HEK293 (cell line): Measurements from ENCODE around the gene CCDC150.

Experiments
- GLI4 ChIP-seq: fragments of 450-650 bp; formaldehyde crosslinking; IDR thresholded peaks from 2 replicates; pipeline ENCODE4 v1.5.1; 2016; ENCODE audit warnings: missing biosample characterization, missing genetic modification characterization
- RBAK ChIP-seq: fragments of 450-650 bp; formaldehyde crosslinking; IDR thresholded peaks from 2 replicates; pipeline ENCODE4 v1.5.1; 2016; ENCODE audit warnings: missing biosample characterization, missing genetic modification characterization
- SETDB1 ChIP-seq: IDR thresholded peaks from one replicate; pipeline ENCODE4 v1.6.1; 2017; ENCODE audit warnings: mild to moderate bottlenecking, low read length, moderate library complexity, mixed read lengths; ENCODE audit not compliant: insufficient read length
- TCF7L2 ChIP-seq: IDR thresholded peaks from 2 replicates; pipeline ENCODE4 v1.6.1; 2011; ENCODE audit warnings: low read depth, mild to moderate bottlenecking, inconsistent platforms, low read length, moderate library complexity, borderline replicate concordance
- ZBTB7A ChIP-seq: fragments of 450-650 bp; formaldehyde crosslinking; IDR thresholded peaks from 2 replicates; pipeline ENCODE4 v1.5.1; 2016; ENCODE audit warnings: low read depth, missing biosample characterization, missing genetic modification characterization
- ZNF121 ChIP-seq: fragments of 450-650 bp; formaldehyde crosslinking; IDR thresholded peaks from 2 replicates; pipeline ENCODE4 v1.5.1; 2016; ENCODE audit warnings: missing biosample characterization, missing genetic modification characterization
- ZNF169 ChIP-seq: fragments of 450-650 bp; formaldehyde crosslinking; IDR thresholded peaks from 2 replicates; pipeline ENCODE4 v1.5.1; 2016; ENCODE audit warnings: missing biosample characterization, missing genetic modification characterization
- ZNF426 ChIP-seq: fragments of 450-650 bp; formaldehyde crosslinking; IDR thresholded peaks from 2 replicates; pipeline ENCODE4 v1.5.1; 2017; ENCODE audit warnings: missing biosample characterization, missing genetic modification characterization, mild to moderate bottlenecking, inconsistent platforms, moderate library complexity
- ZNF777 ChIP-seq: fragments of 450-650 bp; formaldehyde crosslinking; IDR thresholded peaks from 2 replicates; pipeline ENCODE4 v1.5.1; 2017; ENCODE audit warnings: missing biosample characterization, missing genetic modification characterization, borderline replicate concordance
- TF ChIP-seq, protein P1 (sequence below): fragments of 450-650 bp; formaldehyde crosslinking; IDR thresholded peaks from 2 replicates; pipeline ENCODE4 v1.5.1; 2016; ENCODE audit warnings: missing biosample characterization, missing genetic modification characterization
- TF ChIP-seq, protein P2 (sequence below): fragments of 450-650 bp; formaldehyde crosslinking; IDR thresholded peaks from 2 replicates; pipeline ENCODE4 v1.5.1; 2016; ENCODE audit warnings: missing biosample characterization, missing genetic modification characterization

DNA sequence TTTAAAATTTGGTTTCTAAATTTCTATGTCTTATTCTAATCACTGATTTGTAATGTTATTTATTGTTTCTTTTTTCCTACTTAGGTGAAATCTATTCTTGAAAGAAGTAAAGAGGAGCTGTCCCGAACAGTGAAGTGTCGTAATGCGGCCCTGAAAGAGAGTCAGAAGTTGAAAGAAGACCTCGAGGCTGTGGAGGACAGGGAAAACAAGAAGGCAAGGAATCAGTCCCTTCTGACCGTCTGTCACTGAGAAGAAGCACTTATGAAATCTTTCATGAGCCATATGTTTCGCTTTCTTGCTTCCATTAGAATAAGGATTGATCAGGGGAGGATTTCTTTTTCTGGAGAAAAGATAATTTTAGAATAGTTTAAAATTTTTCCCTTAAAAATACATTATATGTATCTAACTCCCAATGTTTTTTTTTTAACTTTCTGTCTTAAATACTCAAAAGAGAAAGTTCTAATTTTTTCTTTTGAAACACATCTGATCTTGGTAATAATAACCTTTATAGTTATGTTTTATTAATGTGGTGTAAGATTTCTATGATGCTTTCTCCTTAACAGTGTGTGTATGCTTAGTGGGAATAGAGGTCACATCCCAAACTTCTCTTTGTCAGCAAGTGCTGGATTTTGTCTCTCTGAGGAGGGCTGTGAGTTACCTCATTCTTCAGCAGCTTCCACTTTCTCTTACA lies 79.0 kb downstream of the CCDC150 start:
- no peak for TF ChIP-seq ZNF426
- TF ChIP-seq, protein P1, sequence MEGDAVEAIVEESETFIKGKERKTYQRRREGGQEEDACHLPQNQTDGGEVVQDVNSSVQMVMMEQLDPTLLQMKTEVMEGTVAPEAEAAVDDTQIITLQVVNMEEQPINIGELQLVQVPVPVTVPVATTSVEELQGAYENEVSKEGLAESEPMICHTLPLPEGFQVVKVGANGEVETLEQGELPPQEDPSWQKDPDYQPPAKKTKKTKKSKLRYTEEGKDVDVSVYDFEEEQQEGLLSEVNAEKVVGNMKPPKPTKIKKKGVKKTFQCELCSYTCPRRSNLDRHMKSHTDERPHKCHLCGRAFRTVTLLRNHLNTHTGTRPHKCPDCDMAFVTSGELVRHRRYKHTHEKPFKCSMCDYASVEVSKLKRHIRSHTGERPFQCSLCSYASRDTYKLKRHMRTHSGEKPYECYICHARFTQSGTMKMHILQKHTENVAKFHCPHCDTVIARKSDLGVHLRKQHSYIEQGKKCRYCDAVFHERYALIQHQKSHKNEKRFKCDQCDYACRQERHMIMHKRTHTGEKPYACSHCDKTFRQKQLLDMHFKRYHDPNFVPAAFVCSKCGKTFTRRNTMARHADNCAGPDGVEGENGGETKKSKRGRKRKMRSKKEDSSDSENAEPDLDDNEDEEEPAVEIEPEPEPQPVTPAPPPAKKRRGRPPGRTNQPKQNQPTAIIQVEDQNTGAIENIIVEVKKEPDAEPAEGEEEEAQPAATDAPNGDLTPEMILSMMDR (tag by site-specific recombination): no peak
- TF ChIP-seq TCF7L2: no peak
- no peak for TF ChIP-seq GLI4 (tag by site-specific recombination)
- no peak for TF ChIP-seq ZNF121 (tag by site-specific recombination)
- no peak for TF ChIP-seq ZBTB7A (tag by site-specific recombination)
- TF ChIP-seq RBAK (tag by site-specific recombination): no peak
- TF ChIP-seq, protein P2, sequence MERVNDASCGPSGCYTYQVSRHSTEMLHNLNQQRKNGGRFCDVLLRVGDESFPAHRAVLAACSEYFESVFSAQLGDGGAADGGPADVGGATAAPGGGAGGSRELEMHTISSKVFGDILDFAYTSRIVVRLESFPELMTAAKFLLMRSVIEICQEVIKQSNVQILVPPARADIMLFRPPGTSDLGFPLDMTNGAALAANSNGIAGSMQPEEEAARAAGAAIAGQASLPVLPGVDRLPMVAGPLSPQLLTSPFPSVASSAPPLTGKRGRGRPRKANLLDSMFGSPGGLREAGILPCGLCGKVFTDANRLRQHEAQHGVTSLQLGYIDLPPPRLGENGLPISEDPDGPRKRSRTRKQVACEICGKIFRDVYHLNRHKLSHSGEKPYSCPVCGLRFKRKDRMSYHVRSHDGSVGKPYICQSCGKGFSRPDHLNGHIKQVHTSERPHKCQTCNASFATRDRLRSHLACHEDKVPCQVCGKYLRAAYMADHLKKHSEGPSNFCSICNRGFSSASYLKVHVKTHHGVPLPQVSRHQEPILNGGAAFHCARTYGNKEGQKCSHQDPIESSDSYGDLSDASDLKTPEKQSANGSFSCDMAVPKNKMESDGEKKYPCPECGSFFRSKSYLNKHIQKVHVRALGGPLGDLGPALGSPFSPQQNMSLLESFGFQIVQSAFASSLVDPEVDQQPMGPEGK (tag by site-specific recombination): no peak
- TF ChIP-seq ZNF169: no peak
- no peak for TF ChIP-seq SETDB1
- no peak for TF ChIP-seq ZNF777 (tag by site-specific recombination)
